ENCODE data around the gene LAMA3. TPM values are rescaled to one million over a fixed set of nuclear protein-coding genes. Genes with fewer than 3 reads are reported as not detected.

Gene LAMA3
- polyA plus RNA-seq, 1 of the 3 experiments (the other 2 are of a cell fraction): 3.5 TPM

DNA sequence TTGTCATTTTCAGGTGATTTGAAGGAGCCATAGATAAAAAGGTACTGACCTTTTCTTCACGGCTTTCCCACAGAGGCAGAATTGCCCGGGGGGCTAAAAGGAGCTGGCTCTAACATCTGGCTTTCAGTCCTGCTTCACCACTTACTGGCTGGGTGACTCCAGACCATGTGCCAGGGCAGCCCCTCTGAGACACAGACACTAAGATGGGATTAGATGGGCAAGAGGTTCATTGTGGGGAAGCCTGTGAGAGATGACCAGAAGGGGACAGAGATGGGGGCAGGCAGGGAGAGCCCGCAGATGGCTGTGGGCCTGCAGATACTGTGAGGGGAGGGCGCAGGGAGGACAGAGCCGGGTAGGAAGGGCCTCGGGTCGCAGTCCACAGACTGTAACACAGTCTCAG lies 250.6 kb downstream of the LAMA3 start:
- TF ChIP-seq RCOR1 (IDR thresholded peaks at IDR 0.05; ENCODE audit: low read length) (no peak), EP300 (IDR thresholded peaks at IDR 0.05; ENCODE audit: borderline replicate concordance in 1 of 2, low read depth in 1 of 2, low read length in 1 of 2) (peak in 1 of 2 experiments; percentile 30; a peak in 1 of 4 replicates), GATA2 (CRISPR knock-in tag; IDR thresholded peaks at IDR 0.05) (peak; percentile 47; the same call in 1 of the 2 replicates), MXI1 (IDR thresholded peaks at IDR 0.05; ENCODE audit: low read depth, low read length) (peak; percentile 61; the same call in 1 of the 2 replicates)
- Histone ChIP-seq H3K27me3 (ENCODE audit: insufficient read depth) (no peaks in the 10 kb centered on the region), H3K79me2 (ENCODE audit: insufficient read depth) (no peaks in the 10 kb centered on the region), H3K4me3 (ENCODE audit: low read depth in 2 of 2, low read length in 1 of 2) (no peak overlapping the region), H3K4me2 (no peak overlapping the region), H3K4me1 (ENCODE audit: control insufficient read depth in 1 of 2, insufficient read depth in 2 of 2, low read depth in 1 of 2, low read length in 1 of 2) (peaks cover 5 to 20% of the 10 kb centered on the region in 2 experiments; a peak in 1 of 4 replicates), H3F3A (replicated peaks; ENCODE audit: insufficient read depth) (no peaks in the 10 kb centered on the region), H3K36me3 (replicated peaks in 1 of 2; ENCODE audit: control insufficient read depth in 1 of 2, insufficient read depth in 2 of 2, low read length in 1 of 2) (no peaks in the 10 kb centered on the region), H2AFZ (ENCODE audit: low read depth) (no peak overlapping the region), H3K9ac (no peak overlapping the region), H3K27ac (ENCODE audit: low read depth in 2 of 2, low read length in 1 of 2) (peak overlapping the region in 1 of 2 experiments; percentile 3; a peak in 1 of 4 replicates), H3K9me2 (no peaks in the 10 kb centered on the region), H4K20me1 (ENCODE audit: insufficient read depth) (no peaks in the 10 kb centered on the region), H3K9me3 (no peaks in the 10 kb centered on the region)
- POLR2A ChIA-PET: no interaction called here
- 93% methylated on average over 7 of the region's 7 CpGs for WGBS (ENCODE audit: low lambda C conversion rate)
- CTCF ChIA-PET: interaction anchor here (1.0 to 3.3 kb wide), 5 partner anchors 15 to 174 kb away, joined by 3 to 23 read pairs (median 3); no protein-coding TSS in a partner anchor
- DNase-seq: peak; percentile 74

DNA sequence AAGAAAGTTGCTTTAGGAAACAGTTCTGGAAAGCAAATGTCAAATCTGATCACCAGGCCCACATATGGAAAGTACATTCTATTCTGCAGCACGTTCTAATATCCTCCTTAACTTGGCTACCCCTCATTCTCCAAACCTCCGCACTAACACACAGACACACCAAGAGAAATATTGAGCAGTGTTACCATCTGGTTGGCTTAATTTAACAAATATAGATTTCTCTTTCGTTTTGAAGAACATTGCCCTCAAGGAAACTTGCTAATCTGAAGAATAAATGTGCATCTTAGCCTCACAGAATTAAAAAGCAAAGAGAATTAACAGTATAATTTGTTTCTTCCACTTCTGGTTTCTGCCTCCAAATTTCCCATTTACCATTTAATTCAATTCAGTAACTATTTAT lies 252.5 kb downstream of the LAMA3 start:
- H4K20me1 ChIP-seq (ENCODE audit: insufficient read depth): no peaks in the 10 kb centered on the region
- POLR2A ChIA-PET: no interaction called here
- no peak overlapping the region for H3K27ac ChIP-seq (ENCODE audit: low read depth in 2 of 2, low read length in 1 of 2)
- H3K4me1 ChIP-seq (ENCODE audit: control insufficient read depth in 1 of 2, insufficient read depth in 2 of 2, low read depth in 1 of 2, low read length in 1 of 2): peaks cover 0 to 20% of the 10 kb centered on the region in 2 experiments; a peak in 1 of 4 replicates
- no peaks in the 10 kb centered on the region for H3K79me2 ChIP-seq (ENCODE audit: insufficient read depth)
- H3K9me2 ChIP-seq: no peaks in the 10 kb centered on the region
- WGBS (ENCODE audit: low lambda C conversion rate): 77% methylated on average over 3 of the region's 3 CpGs
- H3K27me3 ChIP-seq (ENCODE audit: insufficient read depth): no peaks in the 10 kb centered on the region
- TF ChIP-seq RXRA (IDR thresholded peaks at IDR 0.05; ENCODE audit: borderline replicate concordance, low read depth) (no peak), USF2 (IDR thresholded peaks at IDR 0.05; ENCODE audit: borderline replicate concordance, low read depth, low read length) (no peak), CHD2 (IDR thresholded peaks at IDR 0.05; ENCODE audit: low read length, partially characterized antibody) (no peak), ZBTB33 (IDR thresholded peaks at IDR 0.05; ENCODE audit: borderline replicate concordance, low read depth) (no peak), MEF2A (IDR thresholded peaks at IDR 0.05; ENCODE audit: borderline replicate concordance, low read depth) (no peak), JUND (IDR thresholded peaks at IDR 0.05) (no peak), NRF1 (IDR thresholded peaks at IDR 0.05; ENCODE audit: low read depth, low read length) (no peak), NFIC (IDR thresholded peaks at IDR 0.05; ENCODE audit: borderline replicate concordance) (no peak), TCF12 (IDR thresholded peaks at IDR 0.05) (no peak), RFX5 (IDR thresholded peaks at IDR 0.05; ENCODE audit: low read length) (no peak), MXI1 (IDR thresholded peaks at IDR 0.05; ENCODE audit: low read depth, low read length) (no peak), GATA2 (CRISPR knock-in tag; IDR thresholded peaks at IDR 0.05) (no peak)
- TF ChIP-seq, protein P1, sequence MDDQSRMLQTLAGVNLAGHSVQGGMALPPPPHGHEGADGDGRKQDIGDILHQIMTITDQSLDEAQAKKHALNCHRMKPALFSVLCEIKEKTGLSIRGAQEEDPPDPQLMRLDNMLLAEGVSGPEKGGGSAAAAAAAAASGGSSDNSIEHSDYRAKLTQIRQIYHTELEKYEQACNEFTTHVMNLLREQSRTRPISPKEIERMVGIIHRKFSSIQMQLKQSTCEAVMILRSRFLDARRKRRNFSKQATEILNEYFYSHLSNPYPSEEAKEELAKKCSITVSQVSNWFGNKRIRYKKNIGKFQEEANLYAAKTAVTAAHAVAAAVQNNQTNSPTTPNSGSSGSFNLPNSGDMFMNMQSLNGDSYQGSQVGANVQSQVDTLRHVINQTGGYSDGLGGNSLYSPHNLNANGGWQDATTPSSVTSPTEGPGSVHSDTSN (IDR thresholded peaks at IDR 0.05): no peak
- H3F3A ChIP-seq (replicated peaks; ENCODE audit: insufficient read depth): no peaks in the 10 kb centered on the region
- no peaks in the 10 kb centered on the region for H3K36me3 ChIP-seq (replicated peaks in 1 of 2; ENCODE audit: control insufficient read depth in 1 of 2, insufficient read depth in 2 of 2, low read length in 1 of 2)
- no peak for DNase-seq
- H3K4me2 ChIP-seq: no peak overlapping the region
- H2AFZ ChIP-seq (ENCODE audit: low read depth): no peak overlapping the region
- H3K4me3 ChIP-seq (ENCODE audit: low read depth in 2 of 2, low read length in 1 of 2): no peak overlapping the region
- H3K9me3 ChIP-seq: no peaks in the 10 kb centered on the region
- CTCF ChIA-PET: interaction anchor here (3.3 kb wide), 1 partner anchor 23 kb away, joined by 23 read pairs; no protein-coding TSS in a partner anchor
- H3K9ac ChIP-seq: no peak overlapping the region

Data from SK-N-SH (cell line).